Neural progenitor cell (in vitro differentiated cells): ENCODE measurements around the gene TMEM221.

Source experiments
- EZH2 ChIP-seq: fragments of 200-600 bp; sonication (generic); IDR thresholded peaks from 2 replicates; pipeline ENCODE4 v1.6.1; 2017; ENCODE audit warnings: antibody characterized with exemption, mild to moderate bottlenecking, moderate library complexity
- EZH2phosphoT487 ChIP-seq: fragments of 200-600 bp; sonication (generic); IDR thresholded peaks from 2 replicates; pipeline ENCODE4 v1.6.1; 2017; ENCODE audit warnings: antibody characterized with exemption
- TF ChIP-seq, protein P1 (sequence below): fragments of 200-600 bp; sonication (generic); IDR thresholded peaks from 2 replicates; pipeline ENCODE4 v1.5.1; 2017; ENCODE audit warnings: antibody characterized with exemption, mild to moderate bottlenecking

DNA sequence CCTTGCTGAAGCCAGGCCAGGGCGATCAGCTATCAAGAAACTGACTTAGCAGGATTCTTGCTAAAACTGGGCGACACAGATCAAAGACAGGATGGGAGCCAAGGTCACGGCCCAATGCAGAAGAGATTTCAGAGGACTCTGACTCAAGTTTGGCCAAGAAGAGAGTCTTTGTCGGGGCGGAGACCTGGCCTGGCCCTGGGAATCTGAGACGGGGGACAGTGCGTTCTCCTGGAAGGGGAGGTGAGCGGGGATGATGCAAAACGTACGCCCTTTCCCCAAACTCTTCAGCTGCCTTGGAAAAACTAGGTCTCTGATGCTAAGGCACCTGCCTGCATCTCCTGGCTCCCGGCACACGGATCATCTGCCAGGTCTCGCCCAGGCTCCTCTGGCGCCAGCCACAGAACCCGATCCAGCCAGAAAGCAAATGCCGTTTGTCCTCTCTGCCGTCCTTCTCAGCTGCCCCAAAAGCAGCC lies 18.8 kb downstream of the TMEM221 start:
- TF ChIP-seq, protein P1, sequence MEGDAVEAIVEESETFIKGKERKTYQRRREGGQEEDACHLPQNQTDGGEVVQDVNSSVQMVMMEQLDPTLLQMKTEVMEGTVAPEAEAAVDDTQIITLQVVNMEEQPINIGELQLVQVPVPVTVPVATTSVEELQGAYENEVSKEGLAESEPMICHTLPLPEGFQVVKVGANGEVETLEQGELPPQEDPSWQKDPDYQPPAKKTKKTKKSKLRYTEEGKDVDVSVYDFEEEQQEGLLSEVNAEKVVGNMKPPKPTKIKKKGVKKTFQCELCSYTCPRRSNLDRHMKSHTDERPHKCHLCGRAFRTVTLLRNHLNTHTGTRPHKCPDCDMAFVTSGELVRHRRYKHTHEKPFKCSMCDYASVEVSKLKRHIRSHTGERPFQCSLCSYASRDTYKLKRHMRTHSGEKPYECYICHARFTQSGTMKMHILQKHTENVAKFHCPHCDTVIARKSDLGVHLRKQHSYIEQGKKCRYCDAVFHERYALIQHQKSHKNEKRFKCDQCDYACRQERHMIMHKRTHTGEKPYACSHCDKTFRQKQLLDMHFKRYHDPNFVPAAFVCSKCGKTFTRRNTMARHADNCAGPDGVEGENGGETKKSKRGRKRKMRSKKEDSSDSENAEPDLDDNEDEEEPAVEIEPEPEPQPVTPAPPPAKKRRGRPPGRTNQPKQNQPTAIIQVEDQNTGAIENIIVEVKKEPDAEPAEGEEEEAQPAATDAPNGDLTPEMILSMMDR, result no peak
- no peak for TF ChIP-seq EZH2phosphoT487
- TF ChIP-seq EZH2, result no peak
